GM10266 (cell line): ENCODE results near the gene SREBF2.

ENCODE experiments used
- DNase-seq: peaks from one replicate; pipeline ENCODE4 v3.0.0; 2012; ENCODE audit errors: extremely low spot score
- TF ChIP-seq, protein P1 (sequence below): IDR thresholded peaks from 2 replicates; pipeline ENCODE4 v1.5.1; 2012; ENCODE audit warnings: mild to moderate bottlenecking, low read depth; ENCODE audit not compliant: control insufficient read depth, insufficient read depth; ENCODE audit errors: missing control alignments

The SREBF2 gene

DNA sequence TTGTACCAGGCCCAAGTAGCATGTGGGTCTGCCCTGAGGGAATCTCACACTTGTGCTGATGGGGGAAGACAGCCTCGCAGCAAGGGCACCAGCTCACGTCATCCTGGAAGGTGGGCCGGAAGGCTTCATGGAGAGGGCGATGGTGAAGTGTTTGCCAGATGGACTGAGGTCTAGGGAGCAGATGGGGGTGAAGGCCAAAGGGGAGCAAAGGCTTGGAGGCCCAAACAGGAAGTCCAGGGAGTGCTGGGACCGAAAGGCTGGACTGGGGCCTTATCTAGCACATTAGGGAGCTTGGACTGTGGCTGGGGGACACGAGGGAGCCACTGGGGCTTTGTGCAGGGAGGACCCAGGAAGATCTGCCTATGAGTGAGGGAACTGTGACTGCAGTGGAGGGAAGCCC lies 94.9 kb downstream of the SREBF2 start:
- no peak for DNase-seq
- TF ChIP-seq, protein P1, sequence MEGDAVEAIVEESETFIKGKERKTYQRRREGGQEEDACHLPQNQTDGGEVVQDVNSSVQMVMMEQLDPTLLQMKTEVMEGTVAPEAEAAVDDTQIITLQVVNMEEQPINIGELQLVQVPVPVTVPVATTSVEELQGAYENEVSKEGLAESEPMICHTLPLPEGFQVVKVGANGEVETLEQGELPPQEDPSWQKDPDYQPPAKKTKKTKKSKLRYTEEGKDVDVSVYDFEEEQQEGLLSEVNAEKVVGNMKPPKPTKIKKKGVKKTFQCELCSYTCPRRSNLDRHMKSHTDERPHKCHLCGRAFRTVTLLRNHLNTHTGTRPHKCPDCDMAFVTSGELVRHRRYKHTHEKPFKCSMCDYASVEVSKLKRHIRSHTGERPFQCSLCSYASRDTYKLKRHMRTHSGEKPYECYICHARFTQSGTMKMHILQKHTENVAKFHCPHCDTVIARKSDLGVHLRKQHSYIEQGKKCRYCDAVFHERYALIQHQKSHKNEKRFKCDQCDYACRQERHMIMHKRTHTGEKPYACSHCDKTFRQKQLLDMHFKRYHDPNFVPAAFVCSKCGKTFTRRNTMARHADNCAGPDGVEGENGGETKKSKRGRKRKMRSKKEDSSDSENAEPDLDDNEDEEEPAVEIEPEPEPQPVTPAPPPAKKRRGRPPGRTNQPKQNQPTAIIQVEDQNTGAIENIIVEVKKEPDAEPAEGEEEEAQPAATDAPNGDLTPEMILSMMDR = no peak

- no peak for DNase-seq
- TF ChIP-seq, protein P1 = no peak
Observed at GRCh38 chr22:41928593-41929417, 95.9 kb downstream of the SREBF2 start.

DNA sequence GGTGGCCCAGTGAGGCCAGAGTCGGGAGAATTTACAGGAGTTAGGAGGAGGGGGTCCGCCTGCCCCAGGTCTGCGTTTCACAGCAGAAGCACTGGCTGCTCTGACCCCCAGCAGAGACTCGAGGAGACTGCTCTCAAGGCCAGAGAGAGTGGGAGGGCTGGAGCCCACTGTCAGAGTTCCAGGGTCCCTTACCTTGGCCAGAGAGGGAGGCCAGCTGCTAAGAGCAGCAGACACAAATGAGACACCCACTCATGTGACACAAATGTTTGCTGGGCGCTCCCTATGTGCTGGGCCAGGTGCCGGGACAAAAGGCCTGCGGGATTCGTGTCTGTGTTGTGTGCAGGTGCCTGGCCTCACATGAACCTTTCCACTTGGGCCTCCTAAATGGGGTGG lies 96.5 kb downstream of the SREBF2 start:
- TF ChIP-seq, protein P1 = no peak
- no peak for DNase-seq

GRCh38 chr22:41931701-41932269 lies 98.9 kb downstream of the SREBF2 start:
- DNase-seq = no peak
- TF ChIP-seq, protein P1 = no peak

DNA sequence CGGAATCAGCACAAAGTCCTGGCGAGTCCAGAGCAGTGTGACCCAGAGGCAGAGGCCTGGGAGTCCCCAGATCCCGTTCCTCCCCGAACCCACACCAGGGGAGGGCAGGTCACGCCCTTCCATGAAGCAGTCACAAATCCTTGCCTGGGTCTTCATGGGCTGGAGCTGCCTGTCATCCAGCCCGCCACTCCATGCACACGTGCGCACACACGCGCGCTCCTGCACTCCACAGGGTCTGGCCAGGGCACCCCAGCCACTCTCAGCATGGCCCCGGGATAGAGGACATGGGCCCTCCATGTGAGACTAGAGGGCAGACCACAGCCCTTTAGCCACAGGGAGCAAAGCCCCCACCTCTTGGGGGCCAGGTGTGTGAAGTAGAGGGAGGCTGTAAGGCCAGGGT lies 99.4 kb downstream of the SREBF2 start:
- TF ChIP-seq, protein P1 = no peak

DNA sequence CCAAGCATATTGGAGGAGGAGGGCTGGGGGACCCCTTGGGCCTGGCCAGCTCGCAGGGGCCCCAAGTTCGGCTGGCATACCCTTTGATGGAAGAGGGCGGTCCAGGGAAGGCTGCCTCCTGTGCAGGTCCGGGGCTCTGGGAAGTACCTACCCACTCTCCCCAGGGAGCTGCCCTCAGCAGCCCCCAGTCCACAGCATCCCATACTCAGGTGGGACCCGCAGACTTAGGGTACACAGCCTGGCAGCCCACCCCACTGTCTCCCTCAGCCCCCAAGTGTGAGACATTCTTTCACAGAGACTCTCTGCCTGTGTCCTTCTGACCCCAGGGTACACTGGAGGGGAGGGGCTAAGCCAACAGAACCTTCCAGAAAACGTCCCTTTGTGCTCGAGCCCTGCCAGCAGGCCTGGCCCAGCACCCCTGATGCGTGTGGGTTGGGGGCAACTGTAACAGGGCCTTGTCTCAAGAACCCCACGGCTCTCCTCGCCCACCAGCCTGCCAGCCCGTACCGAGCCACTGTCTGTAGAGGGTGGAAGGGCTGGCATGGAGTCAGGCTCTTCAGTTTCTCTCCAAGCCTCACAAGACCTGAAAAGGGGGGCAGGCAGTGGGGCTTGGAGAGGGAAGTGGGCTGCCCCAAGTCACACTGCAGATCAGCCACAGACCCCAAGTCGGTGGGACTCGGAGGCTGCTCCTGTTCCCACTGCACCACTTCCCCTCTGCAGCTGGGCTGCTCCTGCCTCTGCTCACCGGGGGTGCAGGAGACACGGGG lies 100.7 kb downstream of the SREBF2 start:
- TF ChIP-seq, protein P1 = no peak
- no peak for DNase-seq

More for the DNA sequence above, 99.4 kb downstream of the SREBF2 start:
- no peak for DNase-seq
